ENCODE measurements around the gene EPHA6. TPM values are rescaled to one million over a fixed set of nuclear protein-coding genes. Genes with fewer than 3 reads are reported as not detected.

EPHA6 gene
- total and polyA plus RNA-seq, 9 donors = 2.0 to 20.9 (median 9.2) TPM

DNA sequence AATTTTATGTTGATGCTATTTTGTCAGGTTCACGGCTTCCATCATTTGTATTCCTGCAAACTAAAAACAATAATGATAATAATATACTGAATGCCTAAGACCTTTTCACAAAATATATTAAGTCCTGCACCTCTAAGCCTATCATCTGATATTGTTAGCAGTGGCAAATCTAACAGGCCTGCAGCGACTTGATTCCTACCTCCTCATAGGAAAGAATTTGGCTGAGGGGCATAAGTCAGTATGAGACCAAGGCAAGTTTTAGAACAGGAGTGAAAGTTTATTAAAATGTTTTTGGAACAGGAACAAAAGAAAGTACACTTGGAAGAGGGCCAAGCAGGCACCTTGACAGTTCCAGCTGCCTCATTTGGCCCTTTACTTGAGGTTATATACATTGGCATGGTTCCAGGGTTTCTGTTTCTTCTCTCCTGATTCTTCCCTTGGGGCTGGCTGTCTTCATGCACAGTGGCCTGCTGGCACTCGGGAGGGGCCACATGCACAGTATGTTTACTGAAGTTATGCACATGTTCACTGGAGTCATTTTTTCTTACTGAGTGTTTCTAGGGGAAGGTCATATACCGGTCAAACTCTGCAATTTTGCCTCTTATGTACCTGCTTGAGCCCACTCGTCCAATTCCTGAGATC, 418.1 kb downstream of the EPHA6 start:
- H3K9me3 ChIP-seq = no peaks in the 10 kb centered on the region
- H3K27ac ChIP-seq = no peak overlapping the region
- H3K4me3 ChIP-seq = no peak overlapping the region
- no peak for DNase-seq
- 57 to 69% (median 60%) methylated on average over 5 of the region's 5 CpGs for WGBS, 3 donors
- H3K4me1 ChIP-seq (ENCODE audit: insufficient read depth) = no peaks in the 10 kb centered on the region
- TF ChIP-seq POLR2A (IDR thresholded peaks at IDR 0.05) = no peak
- no peak for TF ChIP-seq EP300 (IDR thresholded peaks at IDR 0.05)
- TF ChIP-seq, protein P1, sequence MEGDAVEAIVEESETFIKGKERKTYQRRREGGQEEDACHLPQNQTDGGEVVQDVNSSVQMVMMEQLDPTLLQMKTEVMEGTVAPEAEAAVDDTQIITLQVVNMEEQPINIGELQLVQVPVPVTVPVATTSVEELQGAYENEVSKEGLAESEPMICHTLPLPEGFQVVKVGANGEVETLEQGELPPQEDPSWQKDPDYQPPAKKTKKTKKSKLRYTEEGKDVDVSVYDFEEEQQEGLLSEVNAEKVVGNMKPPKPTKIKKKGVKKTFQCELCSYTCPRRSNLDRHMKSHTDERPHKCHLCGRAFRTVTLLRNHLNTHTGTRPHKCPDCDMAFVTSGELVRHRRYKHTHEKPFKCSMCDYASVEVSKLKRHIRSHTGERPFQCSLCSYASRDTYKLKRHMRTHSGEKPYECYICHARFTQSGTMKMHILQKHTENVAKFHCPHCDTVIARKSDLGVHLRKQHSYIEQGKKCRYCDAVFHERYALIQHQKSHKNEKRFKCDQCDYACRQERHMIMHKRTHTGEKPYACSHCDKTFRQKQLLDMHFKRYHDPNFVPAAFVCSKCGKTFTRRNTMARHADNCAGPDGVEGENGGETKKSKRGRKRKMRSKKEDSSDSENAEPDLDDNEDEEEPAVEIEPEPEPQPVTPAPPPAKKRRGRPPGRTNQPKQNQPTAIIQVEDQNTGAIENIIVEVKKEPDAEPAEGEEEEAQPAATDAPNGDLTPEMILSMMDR (IDR thresholded peaks at IDR 0.05) = no peak
- intact Hi-C loops (cut with DNase I) = no loop called here
- H3K27me3 ChIP-seq = no peaks in the 10 kb centered on the region
- no peaks in the 10 kb centered on the region for H3K36me3 ChIP-seq

DNA sequence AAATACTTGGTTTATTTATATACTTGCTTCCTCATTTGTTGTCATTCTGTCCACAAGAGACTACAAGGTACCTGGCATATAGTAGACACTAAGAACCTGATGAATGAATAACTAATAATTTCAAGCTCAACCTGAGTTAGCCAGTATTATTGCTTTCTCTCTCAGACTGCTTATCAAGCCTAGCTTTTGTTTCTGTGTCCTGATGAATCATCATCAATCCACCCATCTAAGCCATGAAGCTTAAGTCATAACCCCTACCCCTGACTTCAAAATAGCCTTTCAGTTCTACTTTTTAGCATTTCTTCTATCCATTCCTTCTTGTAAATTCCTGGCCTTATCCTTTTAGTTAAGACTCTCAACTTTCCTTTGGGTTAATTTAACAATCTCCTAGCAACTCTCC, 420.8 kb downstream of the EPHA6 start:
- TF ChIP-seq, protein P1 (IDR thresholded peaks at IDR 0.05) = no peak
- no peak for TF ChIP-seq EP300 (IDR thresholded peaks at IDR 0.05)
- TF ChIP-seq POLR2A (IDR thresholded peaks at IDR 0.05) = no peak
- no peak overlapping the region for H3K27ac ChIP-seq

DNA sequence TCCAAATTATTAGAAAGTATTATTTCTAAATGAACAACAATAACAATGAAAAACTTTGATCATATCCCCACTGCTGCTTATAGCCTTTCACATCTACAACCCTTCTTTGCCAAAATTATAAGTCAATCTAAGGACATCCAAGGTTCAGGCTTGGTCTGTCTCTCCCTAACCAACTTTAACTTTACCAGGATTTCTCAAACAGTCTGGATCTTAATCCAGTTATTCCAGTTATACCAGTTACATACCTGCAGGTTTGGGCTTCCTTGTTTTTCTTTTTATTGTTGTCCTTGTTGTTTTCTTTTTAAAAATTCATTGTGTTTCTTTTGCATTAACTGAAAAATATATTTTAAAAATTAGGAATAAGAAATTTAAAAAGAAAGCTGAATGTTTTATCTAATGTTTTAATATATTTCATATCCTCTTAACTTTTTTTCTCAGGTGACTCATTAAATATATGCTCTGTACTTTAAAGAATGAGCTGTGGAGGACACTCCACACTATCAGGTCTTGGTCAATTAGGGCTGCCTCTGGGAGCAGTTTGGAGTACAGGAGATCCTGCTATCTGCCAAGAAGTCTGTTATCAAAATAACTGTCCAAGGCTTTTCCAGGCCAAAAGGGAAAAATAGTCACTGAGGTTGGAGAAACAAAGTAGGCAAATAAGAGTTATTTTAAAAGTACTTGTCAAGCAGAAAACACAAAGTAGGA, 421.4 kb downstream of the EPHA6 start:
- no peaks in the 10 kb centered on the region for H3K27me3 ChIP-seq
- H3K4me1 ChIP-seq (ENCODE audit: insufficient read depth) = no peaks in the 10 kb centered on the region
- no peaks in the 10 kb centered on the region for H3K36me3 ChIP-seq
- TF ChIP-seq EP300 (IDR thresholded peaks at IDR 0.05) (no peak), POLR2A (IDR thresholded peaks at IDR 0.05) (no peak)
- TF ChIP-seq, protein P1 (IDR thresholded peaks at IDR 0.05) = no peak
- no peak for DNase-seq
- intact Hi-C loops (cut with DNase I) = no loop called here
- H3K27ac ChIP-seq = no peak overlapping the region
- H3K9me3 ChIP-seq = no peaks in the 10 kb centered on the region
- no peak overlapping the region for H3K4me3 ChIP-seq

More for the DNA sequence above, 420.8 kb downstream of the EPHA6 start:
- no peaks in the 10 kb centered on the region for H3K36me3 ChIP-seq
- no peak overlapping the region for H3K4me3 ChIP-seq
- H3K4me1 ChIP-seq (ENCODE audit: insufficient read depth) = no peaks in the 10 kb centered on the region
- no peaks in the 10 kb centered on the region for H3K9me3 ChIP-seq
- no peaks in the 10 kb centered on the region for H3K27me3 ChIP-seq
- DNase-seq = no peak
- intact Hi-C loops (cut with DNase I) = no loop called here

DNA sequence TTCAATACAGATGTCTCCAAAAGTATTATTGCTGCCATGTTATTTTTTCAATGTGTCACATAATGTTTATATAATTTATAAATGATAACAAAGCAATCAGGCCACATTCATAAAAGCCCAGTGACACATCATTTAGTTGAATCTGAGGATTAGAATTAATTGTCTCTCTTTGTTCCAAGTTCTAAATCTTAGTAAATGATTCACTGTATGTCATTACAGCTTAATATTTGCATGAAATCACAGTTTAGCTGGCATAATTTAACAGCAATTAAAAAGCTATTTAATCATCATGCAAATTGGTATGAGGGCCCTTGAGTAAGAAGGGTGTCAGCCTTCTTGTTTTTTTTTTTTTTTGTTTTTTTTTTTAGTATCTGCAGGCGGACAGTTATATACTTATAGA, 427.0 kb downstream of the EPHA6 start:
- no peak overlapping the region for H3K4me3 ChIP-seq
- H3K36me3 ChIP-seq = no peaks in the 10 kb centered on the region
- DNase-seq = no peak
- WGBS, 3 donors = 89 to 100% (median 94%) methylated on average over 1 of the region's 1 CpG
- H3K27ac ChIP-seq = no peak overlapping the region
- H3K9me3 ChIP-seq = no peaks in the 10 kb centered on the region
- no peaks in the 10 kb centered on the region for H3K4me1 ChIP-seq (ENCODE audit: insufficient read depth)
- TF ChIP-seq EP300 (IDR thresholded peaks at IDR 0.05) = no peak
- TF ChIP-seq POLR2A (IDR thresholded peaks at IDR 0.05) = no peak
- TF ChIP-seq, protein P1 (IDR thresholded peaks at IDR 0.05) = no peak
- H3K27me3 ChIP-seq = no peaks in the 10 kb centered on the region
- intact Hi-C loops (cut with DNase I) = no loop called here
